IPS-NIHi11 (cell line): ENCODE measurements around the gene RFPL3.
A peak's percentile ranks its signal among the peaks of the same experiment; 100 is the strongest.
"Not testable (repeated sequence)": the region's sequence is repeated elsewhere in the genome, so short reads cannot be mapped to it uniquely, and the experiment has no call there.

Experiments used
- DNase-seq: peaks from one replicate; pipeline ENCODE4 v3.0.0; 2012; ENCODE audit warnings: mixed read lengths, low spot score

The RFPL3 gene

GRCh38 chr22:32331236-32331917 lies 26.3 kb upstream of the RFPL3 start:
- no peak for DNase-seq

- DNase-seq, result no peak
Measured at GRCh38 chr22:32331918-32332725, 25.5 kb upstream of the RFPL3 start.

DNA sequence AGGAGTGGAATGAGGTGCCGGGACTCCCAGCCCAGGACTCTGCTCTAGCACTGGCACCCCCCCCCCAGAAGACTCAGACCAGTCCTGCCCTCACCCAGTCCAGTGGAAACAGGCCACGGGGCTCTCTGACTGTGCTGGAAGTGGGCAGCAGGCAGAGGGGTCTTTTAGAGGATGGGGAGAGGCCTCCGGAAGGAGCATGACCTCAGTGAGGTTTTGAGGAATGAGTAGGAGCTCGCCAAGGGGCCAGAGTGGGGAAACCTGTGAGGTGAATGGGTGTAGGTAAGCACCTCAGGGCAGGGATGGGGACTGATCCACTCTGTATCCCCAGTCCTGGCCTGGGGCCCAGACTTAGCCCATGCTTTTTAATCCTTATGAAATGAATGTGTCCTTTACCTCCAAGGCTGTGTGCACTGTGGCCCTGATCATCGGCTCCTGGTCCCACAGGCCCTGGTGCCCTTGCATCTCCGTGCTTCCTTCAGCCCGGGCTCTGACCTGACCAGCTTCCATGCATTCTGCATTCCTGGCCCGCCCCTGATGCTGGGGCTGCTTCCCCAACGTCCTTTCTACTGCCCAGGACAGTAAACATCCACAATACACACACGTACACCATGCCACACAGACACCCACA lies 24.4 kb upstream of the RFPL3 start:
- DNase-seq, result no peak

DNA sequence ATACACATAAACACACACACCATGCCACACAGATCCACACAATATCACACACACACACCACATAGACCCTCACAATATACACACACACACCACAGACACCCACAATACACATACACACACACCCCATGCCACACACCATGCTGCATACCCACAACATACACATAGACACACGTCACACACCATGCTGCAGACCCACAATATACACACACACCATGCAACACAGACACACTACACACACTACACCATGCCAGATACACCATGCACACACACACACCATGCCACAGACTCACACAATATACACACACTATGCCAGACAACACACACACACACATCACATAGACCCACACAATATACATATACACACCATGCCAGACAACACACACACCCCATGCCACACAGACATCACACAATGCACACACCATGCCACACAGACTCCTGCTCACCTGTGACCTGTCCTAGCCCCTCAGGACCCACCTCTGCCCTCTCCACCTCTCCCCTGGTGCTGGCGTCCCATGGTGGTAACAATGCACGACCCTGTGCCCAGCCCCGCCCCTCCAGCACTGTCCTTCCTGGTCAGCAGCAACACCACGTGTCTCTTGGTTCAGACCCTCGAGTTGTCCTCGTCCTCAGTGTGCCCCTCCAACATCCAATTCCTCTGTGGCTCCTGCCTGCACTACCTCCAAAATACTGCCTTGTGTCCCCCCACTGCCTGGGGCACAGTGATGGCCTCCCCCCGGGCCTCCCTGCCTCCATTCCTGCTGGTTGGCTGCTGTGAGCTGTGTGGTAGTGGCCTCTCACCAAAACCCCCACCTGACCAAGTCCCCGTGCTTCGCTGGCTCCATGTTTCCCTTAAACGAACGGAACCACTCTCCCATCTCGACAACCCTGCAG lies 23.7 kb upstream of the RFPL3 start:
- DNase-seq, result no peak

DNA sequence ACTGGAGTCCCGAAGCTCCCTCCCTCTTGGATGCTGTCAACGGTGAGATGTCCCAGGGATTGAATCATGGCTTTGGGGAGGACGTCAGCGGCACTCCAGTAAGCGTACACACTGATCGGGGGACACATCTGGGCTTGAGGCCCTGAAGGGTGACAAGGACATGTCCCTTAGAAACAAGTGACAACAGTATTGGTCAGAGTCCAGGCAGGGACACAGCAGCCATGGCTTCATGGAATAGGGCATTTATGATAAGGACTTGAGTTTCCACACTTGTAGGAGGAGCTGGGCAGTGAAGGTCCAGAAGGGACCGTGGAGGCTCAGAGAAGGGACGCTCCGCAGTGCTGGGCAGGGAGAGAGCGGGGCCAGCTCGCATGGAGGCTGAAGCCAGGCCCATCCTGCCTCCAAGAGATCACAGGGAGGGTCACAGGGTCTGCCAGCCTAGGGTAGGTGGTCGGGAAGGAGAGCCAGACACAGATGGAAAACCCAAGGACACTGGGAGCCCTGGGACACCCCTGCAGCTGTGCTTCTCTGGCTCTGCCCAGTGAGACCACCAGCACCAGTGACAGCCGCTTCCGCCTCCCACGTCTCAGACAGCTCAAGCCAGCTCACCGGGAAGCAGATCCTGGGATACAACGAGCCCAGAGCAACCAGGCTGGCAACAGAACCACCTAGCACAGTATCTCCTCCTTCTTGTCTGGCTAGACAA lies 22.9 kb upstream of the RFPL3 start:
- DNase-seq, result no peak

- DNase-seq, result no peak
Measured at GRCh38 chr22:32335471-32335870, 22.2 kb upstream of the RFPL3 start.

- DNase-seq, result no peak
Measured at GRCh38 chr22:32336121-32336603, 21.5 kb upstream of the RFPL3 start.

DNA sequence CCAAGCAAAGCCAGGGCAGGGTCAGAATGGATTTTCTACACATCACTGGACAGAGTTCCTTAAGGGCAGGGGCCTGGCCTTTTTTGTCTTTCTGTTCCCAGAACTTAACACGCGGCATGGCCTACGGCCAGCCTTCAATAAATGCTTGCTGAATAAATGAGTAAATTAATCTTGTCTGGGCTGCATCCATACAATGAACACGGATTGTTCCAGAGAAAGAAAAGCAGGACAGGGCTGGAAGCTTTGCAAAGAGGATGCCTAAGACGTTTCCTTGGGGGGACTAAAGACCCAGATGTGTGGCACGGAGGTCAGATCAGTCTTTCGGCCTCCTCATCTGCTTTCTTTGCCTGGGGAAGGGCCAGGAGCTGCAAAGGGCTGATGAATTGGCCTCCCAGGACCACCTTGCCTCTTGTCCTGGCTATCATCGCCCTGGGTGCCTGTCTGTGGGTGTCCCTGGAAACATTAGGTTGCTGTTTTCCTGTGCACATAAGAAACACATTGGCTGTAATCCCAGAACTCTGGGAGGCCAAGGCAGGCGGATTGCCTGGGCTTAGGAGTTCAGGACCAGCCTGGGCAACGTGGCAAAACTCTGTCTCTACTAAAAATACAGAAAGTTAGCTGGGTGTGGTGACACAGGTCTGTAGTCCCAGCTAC lies 20.8 kb upstream of the RFPL3 start:
- DNase-seq, result no peak

GRCh38 chr22:32337425-32337824 lies 20.2 kb upstream of the RFPL3 start:
- not testable (repeated sequence) for DNase-seq

- no peak for DNase-seq
Measured at GRCh38 chr22:32338757-32339156, 18.9 kb upstream of the RFPL3 start.

GRCh38 chr22:32339190-32340012 lies 18.3 kb upstream of the RFPL3 start:
- DNase-seq, result no peak

DNA sequence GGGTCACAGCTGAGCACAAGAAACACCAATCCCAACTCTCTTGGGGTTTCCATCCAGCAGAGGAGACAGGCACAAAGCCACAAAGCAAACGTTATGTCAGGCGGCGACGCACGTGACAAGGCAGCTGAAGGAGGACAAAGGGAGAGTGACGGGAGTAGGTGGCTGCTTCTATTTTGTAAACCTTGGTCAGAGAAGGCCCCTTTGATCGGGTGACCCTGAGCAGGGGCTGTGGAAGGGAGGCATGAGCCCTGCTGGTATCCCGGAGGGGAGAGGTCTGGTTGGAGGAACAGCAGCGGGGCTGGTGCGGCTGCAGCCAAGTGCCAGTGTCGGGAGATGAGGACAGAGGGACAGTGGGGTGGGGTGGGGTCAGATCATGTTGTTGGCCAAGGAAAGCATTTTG lies 17.3 kb upstream of the RFPL3 start:
- no peak for DNase-seq

- no peak for DNase-seq
Measured at GRCh38 chr22:32341122-32341740, 16.4 kb upstream of the RFPL3 start.

- no peak for DNase-seq
Measured at GRCh38 chr22:32342977-32343376, 14.7 kb upstream of the RFPL3 start.

DNA sequence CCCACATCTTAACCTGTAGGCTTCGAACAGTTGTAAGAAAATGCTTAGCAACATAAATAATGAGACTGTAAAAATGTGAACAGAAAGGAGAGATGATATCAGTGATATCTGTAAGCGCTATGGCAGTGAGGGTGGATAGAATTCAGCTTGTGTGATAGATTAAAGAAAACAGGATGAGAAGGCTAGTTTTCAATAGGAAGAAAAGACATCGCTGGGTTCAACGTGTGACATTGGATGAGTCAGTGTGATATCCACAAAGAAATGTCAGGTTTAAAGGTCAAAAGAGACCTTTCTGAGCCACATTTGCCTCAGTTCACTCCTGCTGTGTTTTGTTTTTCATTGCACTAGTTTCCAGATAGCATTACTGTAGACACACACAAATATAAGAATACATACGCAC lies 13.7 kb upstream of the RFPL3 start:
- no peak for DNase-seq

DNA sequence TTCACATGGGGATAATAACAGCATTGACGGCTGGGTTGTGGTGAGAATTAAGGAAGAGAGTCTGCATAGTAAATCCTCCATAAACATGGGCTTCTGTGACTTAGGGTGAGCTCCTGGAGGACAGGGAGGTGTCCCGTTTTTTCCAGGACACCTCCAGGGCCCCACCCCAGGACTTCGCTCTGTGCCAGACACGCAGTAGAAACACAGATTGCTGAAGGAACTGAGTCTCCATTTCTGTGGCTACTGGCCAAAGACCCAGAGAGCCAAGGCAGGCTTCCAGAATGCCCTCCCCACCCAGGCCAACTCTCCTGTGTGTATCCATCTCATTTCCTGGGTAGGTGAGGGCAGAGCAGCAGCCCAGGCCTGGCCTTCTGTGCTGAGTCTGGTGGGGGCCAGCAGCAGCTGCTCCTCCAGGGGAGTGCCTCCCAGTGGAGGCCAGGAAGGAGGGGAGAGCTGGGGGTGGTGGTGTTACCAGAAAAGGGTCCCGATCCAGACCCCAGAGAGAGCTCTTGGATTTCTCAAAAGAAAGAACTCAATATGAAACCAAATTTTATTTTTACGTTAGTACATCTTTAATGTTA lies 9.5 kb upstream of the RFPL3 start:
- DNase-seq, result no peak

- DNase-seq, result not testable (repeated sequence)
Measured at GRCh38 chr22:32351875-32352274, 5.8 kb upstream of the RFPL3 start.

DNA sequence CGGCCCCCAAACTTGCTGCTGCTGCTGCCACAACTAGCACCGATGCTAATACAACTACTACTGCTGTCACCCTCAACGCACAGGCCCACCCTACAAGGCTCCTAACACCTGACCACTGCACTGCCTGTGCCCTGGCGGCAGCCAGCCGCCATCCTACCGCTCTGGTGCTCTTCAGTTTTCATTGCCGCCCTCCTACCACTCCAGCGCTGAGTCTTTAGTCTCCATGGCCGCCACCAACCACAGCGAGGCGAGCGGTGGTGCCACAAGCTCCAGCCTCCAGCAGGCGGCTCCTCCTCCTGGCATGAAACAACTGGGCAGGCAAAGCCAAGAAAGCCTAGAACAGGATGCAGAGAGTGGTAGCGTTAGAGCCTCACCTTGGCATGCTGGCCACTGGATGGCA lies 5.0 kb upstream of the RFPL3 start:
- DNase-seq, result no peak

- peak; percentile 30 for DNase-seq
Measured at GRCh38 chr22:32353292-32353691, 4.4 kb upstream of the RFPL3 start.
